ENCODE measurements around the gene HMG20A. TPM values are rescaled to one million over a fixed set of nuclear protein-coding genes. Genes with fewer than 3 reads are reported as not detected.

HMG20A gene
- total and polyA plus RNA-seq, 2 experiments from 2014 or later = 17.8 to 57.8 TPM

- TF ChIP-seq ETS1 (IDR thresholded peaks at IDR 0.05) = no peak
- TF ChIP-seq CTCF (conservative IDR thresholded peaks at IDR 0.05; ENCODE audit: low read depth in 2 of 2) = no peak
- no peak for TF ChIP-seq ZNF331 (CRISPR knock-in tag; IDR thresholded peaks at IDR 0.05; ENCODE audit: low read depth)
Observed at GRCh38 chr15:77478051-77478450, 57.4 kb downstream of the HMG20A start (continued).

GRCh38 chr15:77479015-77479414 is 58.3 kb downstream of the HMG20A start:
- Mint-ChIP-seq H3K4me3 (no peak overlapping the region), H3K4me1 (peaks cover 61% of the 10 kb centered on the region), H3K27me3 (ENCODE audit: insufficient read depth, low read depth, poor library complexity) (no peaks in the 10 kb centered on the region), H3K27ac (no peak overlapping the region), H3K9me3 (no peaks in the 10 kb centered on the region), H3K36me3 (ENCODE audit: low read depth) (peaks cover 35% of the 10 kb centered on the region)
- no peaks in the 10 kb centered on the region for H3K27me3 ChIP-seq (ENCODE audit: insufficient read depth)
- no peak overlapping the region for H3K4me2 ChIP-seq
- no peak for ATAC-seq
- no peak overlapping the region for H2AFZ ChIP-seq
- H3K4me1 ChIP-seq (ENCODE audit: insufficient read depth) = peaks cover 47% of the 10 kb centered on the region
- H3K27ac ChIP-seq (ENCODE audit: low read depth) = no peak overlapping the region
- no peaks in the 10 kb centered on the region for H4K20me1 ChIP-seq (replicated peaks; ENCODE audit: insufficient read depth)
- H3K79me2 ChIP-seq (replicated peaks; ENCODE audit: insufficient read depth) = no peaks in the 10 kb centered on the region; the same call in 1 of the 2 replicates
- peaks cover 10% of the 10 kb centered on the region; the same call in 1 of the 2 replicates for H3K36me3 ChIP-seq (ENCODE audit: insufficient read depth)
- H3F3A ChIP-seq (replicated peaks; ENCODE audit: low read depth) = no peaks in the 10 kb centered on the region; the same call in 1 of the 2 replicates
- TF ChIP-seq ZNF114 (CRISPR knock-in tag; IDR thresholded peaks at IDR 0.05) = no peak
- TF ChIP-seq STAT1 (IDR thresholded peaks at IDR 0.05; ENCODE audit: unreplicated experiment) = no peak
- no peak for TF ChIP-seq REST (IDR thresholded peaks at IDR 0.05; ENCODE audit: unreplicated experiment)
- no peak for TF ChIP-seq EZH2phosphoT487 (IDR thresholded peaks at IDR 0.05; ENCODE audit: unreplicated experiment)
- TF ChIP-seq POLR2AphosphoS5 (IDR thresholded peaks at IDR 0.05; ENCODE audit: low read depth) = no peak
- TF ChIP-seq CREB1 (CRISPR knock-in tag; IDR thresholded peaks at IDR 0.05; ENCODE audit: low read depth) = no peak
- TF ChIP-seq CTCF (conservative IDR thresholded peaks at IDR 0.05; ENCODE audit: low read depth in 2 of 2) = no peak
- no peaks in the 10 kb centered on the region for H3K9me2 ChIP-seq (ENCODE audit: insufficient read depth)
- DNase-seq (ENCODE audit: low spot score) = no peak
- no peak overlapping the region for H3K4me3 ChIP-seq

Measured in GM23338 (cell line).